GM19328 (cell line): ENCODE results near the gene MAST4.
"Not testable (repeated sequence)": the region's sequence is repeated elsewhere in the genome, so short reads cannot be mapped to it uniquely, and the experiment has no call there.

ENCODE experiments used
- ATAC-seq: cut with Tn5 transposase; IDR thresholded peaks from one replicate; pipeline ENCODE4 v1.9.1; 2021; ENCODE audit warnings: mild to moderate bottlenecking, moderate library complexity; ENCODE audit not compliant: unreplicated experiment

MAST4 gene

GRCh38 chr5:67102708-67103107 lies 506.5 kb downstream of the MAST4 start:
- ATAC-seq, result no peak

GRCh38 chr5:67104859-67105258 lies 508.7 kb downstream of the MAST4 start:
- ATAC-seq, result no peak

GRCh38 chr5:67105270-67105669 lies 509.1 kb downstream of the MAST4 start:
- no peak for ATAC-seq

DNA sequence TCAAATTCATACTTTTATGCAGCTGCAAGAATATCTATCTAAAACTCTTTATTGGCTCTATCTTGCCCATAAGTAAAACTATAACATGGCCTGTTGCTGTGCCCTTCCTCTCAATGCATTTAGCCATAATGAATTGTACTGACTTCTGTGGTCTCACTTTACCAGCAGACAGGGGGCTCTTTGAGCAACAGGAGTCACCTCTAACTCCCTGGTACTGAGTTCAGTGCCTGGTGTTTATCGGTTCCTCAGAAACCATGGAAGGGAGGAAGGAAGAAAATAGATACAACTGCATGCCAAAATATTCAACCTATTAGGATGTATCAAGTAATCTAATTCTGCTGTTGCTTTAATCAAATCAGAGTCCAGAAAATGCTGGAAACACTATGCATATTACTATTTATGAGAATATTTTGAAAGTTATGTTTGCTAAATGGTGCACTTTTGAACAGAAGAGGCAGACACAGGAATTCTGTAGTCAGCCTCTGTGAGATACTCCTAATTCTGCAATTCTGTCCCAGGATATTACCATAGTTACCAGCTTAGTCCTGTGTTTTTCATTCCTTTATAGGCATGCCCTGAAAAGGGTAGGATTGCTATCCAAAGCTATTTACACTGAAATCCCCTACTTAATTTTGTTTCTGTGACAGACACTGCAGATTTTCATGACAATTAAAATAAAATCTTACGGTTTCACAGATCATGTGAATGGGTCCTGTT lies 510.6 kb downstream of the MAST4 start:
- ATAC-seq, result no peak

DNA sequence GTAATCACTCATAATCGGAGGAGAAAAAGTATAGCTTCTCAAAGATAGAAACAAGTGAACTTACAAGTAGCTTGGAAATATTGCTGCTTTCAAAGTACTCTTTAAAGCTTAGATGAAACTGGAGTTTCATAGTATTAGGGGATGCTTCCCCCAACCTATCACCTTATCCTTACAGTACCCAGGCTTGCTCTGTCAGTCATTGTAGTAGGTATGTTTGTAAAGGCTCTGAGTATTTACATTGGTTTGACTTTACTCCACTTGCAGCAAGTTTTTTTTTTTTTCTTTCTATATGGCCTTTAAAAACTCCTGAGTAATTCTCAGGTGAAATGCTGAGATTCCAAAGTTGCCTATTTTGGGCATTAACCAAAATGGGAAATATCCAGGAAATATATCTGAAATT lies 515.6 kb downstream of the MAST4 start:
- no peak for ATAC-seq

GRCh38 chr5:67115246-67115645 lies 519.1 kb downstream of the MAST4 start:
- ATAC-seq, result no peak

- no peak for ATAC-seq
Measured at GRCh38 chr5:67115817-67116216, 519.6 kb downstream of the MAST4 start.

DNA sequence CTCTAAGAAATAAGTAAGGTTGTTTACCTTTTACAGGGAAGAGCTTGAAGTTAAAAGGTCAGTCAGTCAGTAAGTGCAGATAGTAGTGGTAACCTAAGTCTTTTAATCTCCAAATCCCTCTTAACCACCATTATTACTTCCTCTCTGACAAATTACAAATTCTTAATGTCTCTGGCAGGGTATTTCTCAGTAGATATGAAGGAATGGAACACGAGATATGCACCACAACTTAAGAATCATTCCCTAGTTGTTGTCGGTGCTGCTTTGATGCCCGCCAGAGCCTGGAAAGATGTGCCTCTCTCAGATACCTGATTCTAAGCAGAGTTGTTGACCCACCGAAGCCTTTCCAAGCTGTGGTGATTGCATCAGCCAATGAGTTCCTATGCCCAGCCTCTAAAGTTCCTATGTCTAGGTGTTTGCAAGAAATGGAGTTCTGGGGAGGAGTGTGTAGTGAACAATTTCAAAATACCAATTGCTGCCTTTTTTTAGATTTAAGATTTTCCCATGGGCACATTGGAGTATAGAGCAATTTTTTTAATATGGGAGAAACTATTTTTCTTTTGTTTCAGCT lies 521.9 kb downstream of the MAST4 start:
- no peak for ATAC-seq

- ATAC-seq, result no peak
Measured at GRCh38 chr5:67119010-67119409, 522.8 kb downstream of the MAST4 start.

- ATAC-seq, result no peak
Measured at GRCh38 chr5:67120032-67120431, 523.8 kb downstream of the MAST4 start.

DNA sequence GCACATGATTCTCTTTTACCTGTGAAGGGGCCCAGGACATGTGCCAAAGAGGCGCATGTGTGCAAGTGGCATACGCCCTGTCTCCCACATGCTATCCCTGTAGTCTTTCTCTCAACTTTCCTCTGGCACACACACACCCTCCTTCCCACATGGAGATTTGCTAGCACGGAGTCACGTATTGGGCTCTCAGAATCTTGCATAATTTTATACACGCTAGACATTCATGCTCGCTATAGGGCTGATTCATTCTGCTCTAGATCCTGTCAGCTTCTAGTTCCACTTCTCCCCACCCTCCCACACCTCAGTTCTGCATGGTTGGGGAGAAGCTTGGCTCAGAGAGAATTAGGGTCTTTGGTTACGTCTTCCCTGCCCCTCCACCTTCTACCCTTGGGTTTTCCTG lies 527.6 kb downstream of the MAST4 start:
- no peak for ATAC-seq

- ATAC-seq, result no peak
Measured at GRCh38 chr5:67124556-67124955, 528.4 kb downstream of the MAST4 start.

DNA sequence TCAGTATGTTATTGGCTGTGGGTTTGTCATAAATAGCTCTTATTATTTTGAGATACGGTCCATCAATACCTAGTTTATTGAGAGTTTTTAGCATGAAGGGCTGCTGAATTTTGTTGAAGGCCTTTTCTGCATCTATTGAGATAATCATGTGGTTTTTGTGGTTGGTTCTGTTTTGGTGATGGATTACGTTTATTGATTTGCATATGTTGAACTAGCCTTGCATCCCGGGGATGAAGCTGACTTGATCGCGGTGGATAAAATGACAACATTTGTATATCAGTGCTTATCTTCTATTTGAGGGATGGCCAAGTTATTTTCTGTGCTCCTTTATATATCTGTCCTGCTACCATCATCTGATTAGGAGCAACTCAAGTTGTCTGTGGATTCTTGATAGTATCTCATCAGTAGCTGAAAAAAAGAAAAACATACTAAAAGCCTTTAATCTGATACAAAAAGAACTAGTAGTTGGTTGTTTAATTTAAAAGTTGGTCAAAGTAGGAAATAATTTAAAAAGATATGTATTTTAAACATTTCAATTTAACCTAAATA lies 531.2 kb downstream of the MAST4 start:
- not testable (repeated sequence) for ATAC-seq

DNA sequence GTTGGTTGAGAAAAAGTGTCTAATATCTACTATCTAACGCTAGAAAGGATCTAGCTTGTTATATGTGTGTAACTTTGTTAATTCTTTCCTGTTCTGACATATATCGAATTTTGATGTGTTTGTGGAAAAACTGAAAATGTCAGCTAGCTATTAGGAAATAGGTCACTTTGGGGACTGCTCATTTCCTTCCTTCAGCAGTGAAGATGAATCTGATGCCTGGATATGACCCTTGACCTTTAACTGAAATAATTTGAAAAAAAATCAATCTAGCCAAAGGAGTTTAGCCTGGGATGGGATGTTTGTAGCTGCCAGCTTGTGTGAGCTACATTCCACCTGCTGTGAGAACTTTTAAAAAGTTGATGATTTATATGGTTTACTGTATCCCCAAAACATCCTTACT lies 533.6 kb downstream of the MAST4 start:
- no peak for ATAC-seq

- ATAC-seq, result no peak
Measured at GRCh38 chr5:67133217-67133616, 537.0 kb downstream of the MAST4 start.

- no peak for ATAC-seq
Measured at GRCh38 chr5:67133776-67134175, 537.6 kb downstream of the MAST4 start.

DNA sequence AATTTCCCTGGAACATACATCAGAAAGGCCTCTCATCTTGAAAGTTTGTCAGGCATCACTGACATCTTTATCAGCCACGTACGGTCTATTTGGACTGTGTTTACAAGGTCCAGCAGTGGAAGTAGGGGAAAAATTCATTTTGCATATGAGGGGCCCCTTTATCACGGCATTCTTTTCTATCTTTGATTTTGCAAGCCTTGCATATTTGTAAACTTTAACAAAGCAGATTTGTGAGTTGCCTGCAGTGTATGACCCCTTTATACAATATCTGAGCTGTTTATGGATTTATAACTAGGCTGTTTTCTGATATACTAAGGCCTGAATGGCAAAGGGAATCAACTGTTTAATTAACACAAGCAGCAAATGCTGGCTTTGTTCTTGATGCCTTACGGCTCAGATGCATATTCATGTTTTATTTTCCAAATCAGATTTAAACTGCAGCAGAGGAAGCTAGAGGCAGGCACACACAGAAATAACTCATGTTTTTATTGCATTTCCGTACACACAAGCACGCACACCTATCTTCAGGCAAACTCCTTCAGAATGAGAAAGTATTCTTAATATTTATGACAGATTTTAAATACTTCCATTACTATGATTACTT lies 539.3 kb downstream of the MAST4 start:
- ATAC-seq, result no peak

GRCh38 chr5:67139030-67139429 lies 542.8 kb downstream of the MAST4 start:
- no peak for ATAC-seq

GRCh38 chr5:67140413-67140812 lies 544.2 kb downstream of the MAST4 start:
- ATAC-seq, result no peak

DNA sequence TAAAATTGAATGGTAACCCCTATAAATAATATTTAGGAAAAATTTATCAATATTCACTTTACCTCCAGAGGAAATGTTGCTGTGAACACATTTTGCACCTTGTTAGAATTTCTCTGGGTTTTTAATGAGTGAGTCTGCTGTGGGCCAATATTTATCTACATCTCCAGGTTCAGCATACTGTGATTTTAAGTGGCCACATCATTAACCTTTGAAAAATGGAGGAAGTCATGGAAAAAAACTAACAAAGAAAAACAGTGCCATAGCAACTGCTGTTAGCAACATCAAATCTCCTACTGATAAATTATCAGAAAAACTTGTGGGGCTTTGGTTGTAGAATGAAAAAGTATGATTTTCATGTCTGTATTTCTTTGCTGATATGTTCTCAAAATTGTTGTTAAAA lies 545.5 kb downstream of the MAST4 start:
- no peak for ATAC-seq

DNA sequence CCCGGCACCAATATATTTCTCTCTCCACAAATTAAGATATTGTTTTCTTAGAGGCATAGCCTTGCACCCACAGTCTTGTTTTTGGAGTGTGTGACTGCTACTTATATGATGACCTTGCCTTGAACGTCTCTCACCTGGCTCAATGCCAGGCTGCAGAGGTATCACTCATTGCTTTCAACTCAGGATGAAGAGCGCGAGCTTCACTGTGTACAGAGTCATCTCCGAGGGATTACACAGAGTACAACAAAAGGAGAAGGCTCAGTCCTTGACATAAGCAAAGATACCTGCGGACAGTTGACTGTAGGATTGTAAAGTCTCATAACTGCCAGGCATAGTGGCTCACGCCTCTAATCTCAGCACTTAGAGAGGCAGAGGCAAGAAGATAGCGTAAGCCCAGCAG lies 546.6 kb downstream of the MAST4 start:
- no peak for ATAC-seq

DNA sequence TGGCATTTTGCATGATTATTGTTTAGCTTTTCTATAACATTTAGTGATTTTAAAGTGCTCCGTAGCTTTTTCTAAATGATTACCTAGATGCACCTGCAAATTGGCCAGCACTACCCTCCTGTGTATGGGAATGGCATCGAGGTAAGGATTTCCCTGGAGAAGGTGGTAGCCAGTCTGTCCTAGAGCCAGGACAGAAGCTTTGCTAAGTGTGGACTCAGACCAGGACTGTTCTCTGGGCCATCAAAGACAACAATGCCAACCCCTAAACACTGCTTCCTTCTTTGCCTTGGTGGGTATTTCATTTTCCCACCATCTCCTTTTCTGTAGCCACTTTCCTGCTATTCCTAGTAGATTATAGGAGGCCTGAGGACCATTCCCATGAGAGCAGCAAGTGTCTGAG lies 547.4 kb downstream of the MAST4 start:
- ATAC-seq, result no peak
